Measurements from ENCODE around the gene TGIF2.
"Not testable (repeated sequence)": the region's sequence is repeated elsewhere in the genome, so short reads cannot be mapped to it uniquely, and the experiment has no call there.

TGIF2 gene

DNA sequence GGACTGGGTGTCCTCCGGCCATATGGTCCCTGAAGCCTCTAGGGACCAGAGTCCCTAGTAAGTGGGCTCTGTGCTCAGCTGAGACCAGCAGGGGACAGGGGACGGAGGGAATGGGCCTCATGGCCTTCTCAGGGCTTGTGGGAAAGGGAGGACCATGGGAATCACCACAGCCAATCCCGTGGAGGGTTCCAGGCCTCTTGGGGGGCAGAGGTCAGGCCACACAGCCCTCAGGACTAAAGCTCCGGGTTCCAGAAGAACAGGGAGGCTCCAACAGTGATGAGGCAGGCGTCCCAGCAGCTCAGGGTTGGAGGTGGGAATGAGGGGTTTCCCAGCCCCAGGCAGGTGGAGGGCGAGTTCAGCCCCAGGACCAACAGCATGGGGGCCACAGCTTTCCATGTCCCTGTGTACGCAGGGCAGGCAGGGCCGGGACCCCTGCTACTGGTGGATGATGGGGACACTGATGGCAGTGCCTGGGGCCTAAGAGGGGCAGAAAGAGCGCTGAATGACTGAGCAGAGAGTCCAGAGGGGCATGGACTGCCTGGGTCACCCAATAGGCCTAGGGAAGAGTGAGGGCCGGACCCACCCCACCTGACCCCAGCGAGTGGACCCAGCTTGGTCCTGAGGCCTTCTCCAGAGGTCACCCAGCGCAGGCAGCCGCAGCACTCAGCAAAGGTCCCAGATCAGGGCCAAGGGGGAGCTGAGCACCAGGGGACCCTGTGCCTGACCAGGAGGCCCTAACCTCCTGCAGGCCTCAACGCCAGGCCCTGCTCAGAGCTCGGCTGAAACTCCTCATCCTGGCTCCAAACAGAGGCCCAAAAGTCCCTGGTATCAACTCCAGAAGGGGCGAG is 23.2 kb upstream of the TGIF2 start:
- DNase-seq (ENCODE audit: low read depth in 1 of 2, low spot score in 1 of 2), result no peak
- TF ChIP-seq JUND (IDR thresholded peaks at IDR 0.05; ENCODE audit: low read depth), result no peak
- in situ Hi-C loops (cut with HindIII; ENCODE audit: low pct_unique_long_range_greater_than_20kb, low sequenced_read_pairs), result no loop called here

DNA sequence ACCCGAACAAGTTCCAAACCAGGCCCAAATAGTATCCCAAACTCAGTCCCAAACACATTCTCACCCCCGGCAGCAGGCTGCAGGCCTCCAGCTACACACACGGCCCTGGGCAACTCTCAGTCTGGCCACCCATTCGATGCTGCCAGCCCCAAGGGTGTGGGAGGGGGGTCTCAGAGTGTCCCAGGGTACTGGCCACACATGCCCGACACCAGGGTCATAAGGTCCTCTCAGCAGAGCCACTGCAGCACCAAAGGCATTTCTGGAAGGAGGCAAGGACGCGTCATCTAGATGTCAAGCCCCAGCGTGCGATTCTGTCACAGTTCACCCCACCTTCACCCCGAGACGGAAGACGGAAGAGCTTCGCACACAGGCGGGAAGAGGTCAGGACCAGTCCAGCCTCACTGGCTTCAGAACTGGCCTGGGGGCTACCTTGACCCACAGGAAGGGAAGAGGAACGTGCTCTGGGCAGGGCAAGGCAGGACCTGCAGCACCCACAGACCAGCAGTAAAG is 22.6 kb upstream of the TGIF2 start:
- in situ Hi-C loops (cut with HindIII; ENCODE audit: low pct_unique_long_range_greater_than_20kb, low sequenced_read_pairs), result no loop called here
- DNase-seq (ENCODE audit: low read depth in 1 of 2, low spot score in 1 of 2), result no peak
- TF ChIP-seq JUND (IDR thresholded peaks at IDR 0.05; ENCODE audit: low read depth), result no peak

DNA sequence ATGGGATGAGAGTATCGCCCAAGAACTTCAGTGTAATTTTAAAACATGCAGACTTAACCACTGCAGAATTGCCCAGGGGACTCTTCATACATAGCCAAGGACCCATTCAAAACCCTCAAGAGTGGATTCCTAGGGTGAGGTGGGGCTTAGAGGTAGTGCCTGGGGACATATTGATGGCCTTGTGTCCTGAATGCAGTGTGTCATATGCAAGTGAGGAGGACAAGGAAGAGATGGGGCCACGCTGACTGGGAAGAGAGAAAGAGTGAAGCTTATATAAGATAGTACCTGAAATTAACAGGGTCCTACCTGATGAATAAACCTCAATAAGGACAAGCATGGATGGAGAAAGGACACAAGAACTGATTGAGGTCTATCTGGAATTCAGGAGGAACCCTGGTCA is 18.1 kb upstream of the TGIF2 start:
- DNase-seq (ENCODE audit: low read depth in 1 of 2, low spot score in 1 of 2), result no peak
- in situ Hi-C loops (cut with HindIII; ENCODE audit: low pct_unique_long_range_greater_than_20kb, low sequenced_read_pairs), result no loop called here
- no peak for TF ChIP-seq JUND (IDR thresholded peaks at IDR 0.05; ENCODE audit: low read depth)

DNA sequence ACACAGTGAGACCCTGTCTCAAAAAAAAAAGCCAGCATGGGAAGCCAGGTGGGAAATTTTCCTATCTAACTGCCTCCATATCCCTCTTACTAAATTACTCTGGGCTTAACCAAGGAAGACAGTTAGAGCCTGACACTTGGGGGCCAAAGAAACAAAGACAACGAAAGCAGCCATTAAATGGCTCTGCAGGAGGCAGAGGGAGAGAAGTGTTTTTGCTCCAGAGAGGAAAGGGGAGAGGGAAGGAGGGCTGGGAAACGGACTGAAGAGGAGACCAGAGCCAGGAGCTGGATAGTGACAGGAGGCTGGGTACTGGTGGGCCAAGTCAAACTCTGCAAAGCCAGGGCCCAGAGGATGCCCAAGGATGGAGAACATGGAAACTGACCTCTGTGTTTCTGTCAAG is 10.7 kb upstream of the TGIF2 start:
- DNase-seq (ENCODE audit: low read depth in 1 of 2, low spot score in 1 of 2), result no peak
- in situ Hi-C loops (cut with HindIII; ENCODE audit: low pct_unique_long_range_greater_than_20kb, low sequenced_read_pairs), result no loop called here
- no peak for TF ChIP-seq JUND (IDR thresholded peaks at IDR 0.05; ENCODE audit: low read depth)

DNA sequence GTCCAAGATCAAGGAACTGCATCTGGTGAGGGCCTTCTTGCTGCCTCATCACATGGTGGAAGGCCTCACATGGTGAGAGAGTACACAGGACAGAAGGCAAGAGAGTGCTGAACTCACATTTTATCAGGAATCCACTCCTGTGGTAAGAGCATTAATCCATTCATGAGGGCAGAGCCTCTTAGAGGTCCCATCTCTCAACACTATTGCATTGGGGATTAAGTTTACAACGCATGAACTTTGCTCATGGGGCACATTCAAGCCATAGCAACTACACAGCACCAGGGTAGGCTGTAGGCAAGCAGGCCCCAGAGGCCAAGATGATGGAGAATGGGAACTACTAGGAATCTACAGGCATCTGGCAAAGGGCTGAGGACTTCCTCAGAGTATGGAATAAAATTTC is 10.0 kb upstream of the TGIF2 start:
- DNase-seq (ENCODE audit: low read depth in 1 of 2, low spot score in 1 of 2), result no peak
- in situ Hi-C loops (cut with HindIII; ENCODE audit: low pct_unique_long_range_greater_than_20kb, low sequenced_read_pairs), result no loop called here
- TF ChIP-seq JUND (IDR thresholded peaks at IDR 0.05; ENCODE audit: low read depth), result no peak

DNA sequence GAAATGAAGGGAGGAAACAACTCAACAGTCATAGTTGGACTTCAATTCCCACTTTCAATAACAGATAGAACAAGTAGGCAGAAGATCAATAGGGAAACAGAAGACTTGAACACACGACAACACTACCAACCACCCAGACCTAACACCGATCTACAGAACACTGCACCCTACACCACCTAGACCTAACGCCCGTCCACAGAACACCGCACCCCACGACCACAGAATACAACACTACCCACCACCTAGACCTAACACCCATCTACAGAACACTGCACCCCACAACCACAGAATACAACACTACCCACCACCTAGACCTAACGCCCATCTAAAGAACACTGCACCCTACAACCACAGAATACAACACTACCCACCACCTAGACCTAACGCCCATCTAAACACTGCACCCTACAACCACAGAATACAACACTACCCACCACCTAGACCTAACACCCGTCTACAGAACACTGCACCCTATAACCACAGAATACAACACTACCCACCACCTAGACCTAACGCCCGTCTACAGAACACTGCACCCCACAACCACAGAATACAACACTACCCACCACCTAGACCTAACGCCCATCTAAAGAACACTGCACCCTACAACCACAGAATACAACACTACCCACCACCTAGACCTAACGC is 9.2 kb upstream of the TGIF2 start:
- in situ Hi-C loops (cut with HindIII; ENCODE audit: low pct_unique_long_range_greater_than_20kb, low sequenced_read_pairs); DNase-seq (ENCODE audit: low read depth in 1 of 2, low spot score in 1 of 2): not testable (repeated sequence)

DNA sequence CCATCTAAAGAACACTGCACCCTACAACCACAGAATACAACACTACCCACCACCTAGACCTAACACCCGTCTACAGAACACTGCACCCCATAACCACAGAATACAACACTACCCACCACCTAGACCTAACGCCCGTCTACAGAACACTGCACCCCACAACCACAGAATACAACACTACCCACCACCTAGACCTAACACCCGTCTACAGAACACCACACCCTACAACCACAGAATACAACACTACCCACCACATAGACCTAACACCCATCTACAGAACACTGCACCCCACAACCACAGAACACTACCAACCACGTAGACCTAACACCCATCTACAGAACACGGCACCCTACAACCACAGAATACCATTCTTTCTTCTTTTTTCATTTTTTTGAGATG is 8.7 kb upstream of the TGIF2 start:
- in situ Hi-C loops (cut with HindIII; ENCODE audit: low pct_unique_long_range_greater_than_20kb, low sequenced_read_pairs); DNase-seq (ENCODE audit: low read depth in 1 of 2, low spot score in 1 of 2): not testable (repeated sequence)

DNA sequence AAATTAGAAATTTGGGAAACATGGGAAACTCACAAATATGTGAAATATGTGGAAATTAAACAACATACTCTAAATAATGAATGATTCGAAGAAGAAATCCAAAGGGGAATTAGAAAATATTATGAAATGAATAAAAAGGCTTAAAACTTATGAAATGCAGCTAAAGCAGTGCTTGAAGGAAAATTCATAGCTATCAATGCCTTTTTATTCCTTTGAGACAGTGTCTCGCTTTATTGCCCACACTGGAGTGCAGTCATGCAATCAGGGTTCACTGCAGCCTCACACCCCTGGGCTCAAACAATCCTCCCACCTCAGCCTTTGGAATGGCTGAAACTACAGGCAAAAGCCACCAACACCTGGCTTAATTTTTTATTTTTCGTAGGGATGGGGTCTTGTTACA is 7.9 kb upstream of the TGIF2 start:
- in situ Hi-C loops (cut with HindIII; ENCODE audit: low pct_unique_long_range_greater_than_20kb, low sequenced_read_pairs), result no loop called here
- TF ChIP-seq JUND (IDR thresholded peaks at IDR 0.05; ENCODE audit: low read depth), result no peak
- DNase-seq (ENCODE audit: low read depth in 1 of 2, low spot score in 1 of 2), result no peak

DNA sequence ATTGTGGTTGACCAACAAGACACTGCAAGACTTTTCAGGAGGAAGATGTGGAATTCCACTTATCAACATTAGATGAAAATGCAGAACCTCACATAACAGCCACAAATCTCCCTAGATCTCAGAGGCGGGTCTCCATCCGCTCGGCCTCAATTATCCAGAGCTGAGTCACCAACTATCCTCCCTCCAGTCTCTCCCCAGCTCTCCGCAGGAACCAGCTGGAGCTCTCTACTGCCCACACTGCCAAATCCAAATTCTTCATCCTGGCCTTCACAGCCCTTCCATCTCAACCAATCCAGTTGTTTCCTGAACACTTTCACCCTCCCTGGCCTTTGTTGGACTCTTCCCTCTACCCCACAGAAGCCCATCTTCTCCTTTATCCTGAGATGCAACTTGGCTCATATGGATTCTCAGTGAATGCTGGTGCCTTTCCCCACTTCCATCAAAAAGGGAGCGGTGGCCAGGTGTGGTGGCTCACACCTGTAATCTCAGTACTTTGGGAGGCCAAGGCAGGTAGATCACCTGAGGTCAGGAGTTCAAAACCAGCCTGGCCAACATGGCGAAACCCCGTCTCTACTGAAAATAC is 3.5 kb upstream of the TGIF2 start:
- in situ Hi-C loops (cut with HindIII; ENCODE audit: low pct_unique_long_range_greater_than_20kb, low sequenced_read_pairs), result no loop called here
- no peak for DNase-seq (ENCODE audit: low read depth in 1 of 2, low spot score in 1 of 2)
- no peak for TF ChIP-seq JUND (IDR thresholded peaks at IDR 0.05; ENCODE audit: low read depth)

DNA sequence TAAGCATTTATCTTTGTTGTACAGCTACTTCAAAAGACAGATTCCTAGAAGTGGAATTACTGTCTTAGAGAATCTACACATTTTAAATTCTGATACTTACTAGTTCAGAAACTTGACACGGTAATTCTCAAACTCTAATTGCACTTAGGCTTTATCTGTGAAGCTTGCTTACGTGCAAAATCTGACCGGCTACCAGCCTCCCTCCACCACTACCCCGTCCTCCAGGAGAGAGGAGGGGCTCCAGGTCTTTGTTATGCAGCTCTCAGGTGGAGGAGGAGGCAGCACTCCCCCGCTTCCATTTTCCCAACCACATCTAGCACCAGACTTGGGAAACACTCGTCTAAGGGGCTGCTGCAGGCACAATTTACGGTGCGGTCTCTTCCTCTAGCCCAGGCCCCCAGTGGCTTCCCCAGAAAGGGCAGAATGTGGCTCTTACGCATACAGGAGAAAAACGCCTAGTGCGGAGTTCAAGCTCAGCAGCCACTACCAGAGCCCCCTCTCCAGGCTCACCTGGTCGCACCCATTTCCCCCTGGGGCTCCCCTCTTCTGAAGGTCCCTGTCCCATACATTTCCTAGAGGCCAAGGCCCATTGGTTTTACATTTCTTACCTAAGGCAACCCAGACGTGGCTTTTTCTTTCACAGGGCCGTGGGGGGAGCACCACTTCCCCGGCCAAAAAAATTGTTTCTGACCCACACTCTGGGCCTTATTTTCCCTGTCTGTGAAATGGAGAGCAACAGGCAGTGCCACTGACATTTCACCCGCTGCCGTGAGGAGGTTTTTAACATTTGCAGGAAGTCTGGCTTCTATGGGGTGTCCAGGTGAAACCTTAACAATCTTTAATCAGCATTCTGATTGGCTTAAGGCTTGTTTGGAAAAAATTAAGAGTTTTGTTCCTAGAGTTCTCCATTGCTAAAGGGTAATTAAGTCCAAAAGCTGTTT is 1.6 kb upstream of the TGIF2 start:
- no peak for TF ChIP-seq JUND (IDR thresholded peaks at IDR 0.05; ENCODE audit: low read depth)
- in situ Hi-C loops (cut with HindIII; ENCODE audit: low pct_unique_long_range_greater_than_20kb, low sequenced_read_pairs), result no loop called here
- DNase-seq (ENCODE audit: low read depth in 1 of 2, low spot score in 1 of 2), result no peak

DNA sequence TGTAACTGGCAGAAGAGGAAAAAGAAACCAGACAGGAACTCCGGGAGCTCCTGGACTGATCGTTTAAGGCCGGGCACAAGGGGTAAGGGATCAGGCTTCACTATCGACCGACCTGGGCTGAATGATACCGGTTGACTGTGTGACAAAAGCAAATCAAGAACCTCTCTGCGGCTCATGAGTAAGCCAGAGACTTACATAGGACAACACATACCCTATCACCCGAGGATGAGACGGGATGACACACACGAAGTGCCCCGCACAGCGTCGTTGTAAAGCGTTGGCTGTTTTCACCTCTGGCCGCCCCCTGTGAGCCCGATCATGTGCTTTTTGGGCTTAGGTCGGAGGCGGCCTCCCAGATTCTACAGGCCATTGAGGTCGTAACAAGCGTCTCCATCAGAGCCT is 695 bp upstream of the TGIF2 start:
- TF ChIP-seq JUND (IDR thresholded peaks at IDR 0.05; ENCODE audit: low read depth), result no peak
- DNase-seq (ENCODE audit: low read depth in 1 of 2, low spot score in 1 of 2), result peak in 1 of 2 experiments; percentile 47
- in situ Hi-C loops (cut with HindIII; ENCODE audit: low pct_unique_long_range_greater_than_20kb, low sequenced_read_pairs), result no loop called here

DNA sequence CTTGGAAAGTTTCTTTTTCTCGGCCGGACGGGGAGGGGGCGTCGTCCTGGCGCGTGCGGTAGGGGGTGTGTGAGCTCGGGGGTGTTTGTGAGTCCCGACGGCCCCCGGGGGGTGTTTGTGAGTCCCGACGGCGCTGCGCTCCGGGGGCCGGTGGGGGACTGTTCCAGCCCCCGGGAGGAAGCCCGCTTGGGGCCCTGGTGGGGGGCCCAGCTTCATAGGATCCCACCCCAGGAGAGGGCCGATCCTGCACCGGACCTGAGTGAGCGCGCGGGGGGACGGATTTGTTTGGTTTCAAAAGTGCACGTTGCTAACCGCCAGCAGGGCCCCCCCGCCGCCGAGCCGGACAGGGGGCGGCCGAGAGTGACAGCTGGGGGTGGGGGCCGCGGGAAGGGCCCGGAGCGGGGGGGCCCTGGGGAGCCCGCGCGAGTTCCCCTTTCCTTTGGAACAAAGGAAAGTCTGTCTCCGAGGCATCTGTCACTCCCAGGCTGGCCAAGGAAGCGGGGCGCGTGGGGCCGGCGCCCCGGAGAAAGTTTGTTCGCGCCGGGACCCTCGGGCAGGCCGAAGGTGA is 485 bp downstream of the TGIF2 start:
- no peak for TF ChIP-seq JUND (IDR thresholded peaks at IDR 0.05; ENCODE audit: low read depth)
- in situ Hi-C loops (cut with HindIII; ENCODE audit: low pct_unique_long_range_greater_than_20kb, low sequenced_read_pairs), result no loop called here
- peak in 1 of 2 experiments; percentile 29 for DNase-seq (ENCODE audit: low read depth in 1 of 2, low spot score in 1 of 2)

Data from T47D (cell line).